Measurements from ENCODE around the gene KCNB1.

Gene KCNB1

GRCh38 chr20:49354673-49355072 is 127.8 kb downstream of the KCNB1 start:
- no peaks in the 10 kb centered on the region for H3K9me3 ChIP-seq (ENCODE audit: control insufficient read depth, insufficient read depth, low read length)
- no peaks in the 10 kb centered on the region for H3K36me3 ChIP-seq (ENCODE audit: control insufficient read depth, low read length)
- H3K27me3 ChIP-seq (ENCODE audit: control insufficient read depth, low read length) = peaks cover 11% of the 10 kb centered on the region
- H3K27ac ChIP-seq (ENCODE audit: low read depth, low read length) = no peak overlapping the region
- no peak overlapping the region for H3K4me2 ChIP-seq (ENCODE audit: low read length)
- no peak for TF ChIP-seq CTCF (IDR thresholded peaks at IDR 0.05; ENCODE audit: low read depth, low read length, poor library complexity, severe bottlenecking)
- TF ChIP-seq EZH2phosphoT487 (IDR thresholded peaks at IDR 0.05; ENCODE audit: borderline replicate concordance, low read length) = no peak
- H3K79me2 ChIP-seq (ENCODE audit: control insufficient read depth, low read length) = no peaks in the 10 kb centered on the region
- H3K9me2 ChIP-seq (replicated peaks; ENCODE audit: control insufficient read depth, low read length) = no peaks in the 10 kb centered on the region
- H4K20me1 ChIP-seq (ENCODE audit: control insufficient read depth, insufficient read depth, low read depth, low read length) = no peaks in the 10 kb centered on the region
- H3F3A ChIP-seq (ENCODE audit: control insufficient read depth, insufficient read depth) = no peaks in the 10 kb centered on the region
- H3K4me3 ChIP-seq (ENCODE audit: low read length) = no peak overlapping the region
- H3K4me1 ChIP-seq (ENCODE audit: control insufficient read depth, low read length) = no peaks in the 10 kb centered on the region

- no peaks in the 10 kb centered on the region for H3F3A ChIP-seq (ENCODE audit: control insufficient read depth, insufficient read depth)
- no peaks in the 10 kb centered on the region for H4K20me1 ChIP-seq (ENCODE audit: control insufficient read depth, insufficient read depth, low read depth, low read length)
- H3K9me2 ChIP-seq (replicated peaks; ENCODE audit: control insufficient read depth, low read length) = no peaks in the 10 kb centered on the region
- H3K9me3 ChIP-seq (ENCODE audit: control insufficient read depth, insufficient read depth, low read length) = no peaks in the 10 kb centered on the region
- H3K79me2 ChIP-seq (ENCODE audit: control insufficient read depth, low read length) = no peaks in the 10 kb centered on the region
- no peak for TF ChIP-seq EZH2phosphoT487 (IDR thresholded peaks at IDR 0.05; ENCODE audit: borderline replicate concordance, low read length)
- TF ChIP-seq CTCF (IDR thresholded peaks at IDR 0.05; ENCODE audit: low read depth, low read length, poor library complexity, severe bottlenecking) = no peak
- H3K36me3 ChIP-seq (ENCODE audit: control insufficient read depth, low read length) = no peaks in the 10 kb centered on the region
- H3K27me3 ChIP-seq (ENCODE audit: control insufficient read depth, low read length) = peaks cover 18% of the 10 kb centered on the region
- H3K4me2 ChIP-seq (ENCODE audit: low read length) = no peak overlapping the region
- H3K27ac ChIP-seq (ENCODE audit: low read depth, low read length) = no peak overlapping the region
- no peaks in the 10 kb centered on the region for H3K4me1 ChIP-seq (ENCODE audit: control insufficient read depth, low read length)
- no peak overlapping the region for H3K4me3 ChIP-seq (ENCODE audit: low read length)
Measured at GRCh38 chr20:49353348-49353747, 129.1 kb downstream of the KCNB1 start.

- Histone ChIP-seq H3K4me2 (ENCODE audit: low read length) (no peak overlapping the region), H3K9me3 (ENCODE audit: control insufficient read depth, insufficient read depth, low read length) (no peaks in the 10 kb centered on the region), H3K4me3 (ENCODE audit: low read length) (no peak overlapping the region), H3K4me1 (ENCODE audit: control insufficient read depth, low read length) (no peaks in the 10 kb centered on the region), H3K27ac (ENCODE audit: low read depth, low read length) (no peak overlapping the region), H3K36me3 (ENCODE audit: control insufficient read depth, low read length) (no peaks in the 10 kb centered on the region), H3F3A (ENCODE audit: control insufficient read depth, insufficient read depth) (no peaks in the 10 kb centered on the region), H3K79me2 (ENCODE audit: control insufficient read depth, low read length) (no peaks in the 10 kb centered on the region), H3K27me3 (ENCODE audit: control insufficient read depth, low read length) (peaks cover 18% of the 10 kb centered on the region), H3K9me2 (replicated peaks; ENCODE audit: control insufficient read depth, low read length) (no peaks in the 10 kb centered on the region), H4K20me1 (ENCODE audit: control insufficient read depth, insufficient read depth, low read depth, low read length) (no peaks in the 10 kb centered on the region)
- TF ChIP-seq CTCF (IDR thresholded peaks at IDR 0.05; ENCODE audit: low read depth, low read length, poor library complexity, severe bottlenecking) (no peak), EZH2phosphoT487 (IDR thresholded peaks at IDR 0.05; ENCODE audit: borderline replicate concordance, low read length) (no peak)
Measured at GRCh38 chr20:49352751-49353150, 129.7 kb downstream of the KCNB1 start.

- H3F3A ChIP-seq (ENCODE audit: control insufficient read depth, insufficient read depth) = no peaks in the 10 kb centered on the region
- H4K20me1 ChIP-seq (ENCODE audit: control insufficient read depth, insufficient read depth, low read depth, low read length) = no peaks in the 10 kb centered on the region
- H3K27ac ChIP-seq (ENCODE audit: low read depth, low read length) = no peak overlapping the region
- H3K9me3 ChIP-seq (ENCODE audit: control insufficient read depth, insufficient read depth, low read length) = no peaks in the 10 kb centered on the region
- no peaks in the 10 kb centered on the region for H3K4me1 ChIP-seq (ENCODE audit: control insufficient read depth, low read length)
- TF ChIP-seq CTCF (IDR thresholded peaks at IDR 0.05; ENCODE audit: low read depth, low read length, poor library complexity, severe bottlenecking) (no peak), EZH2phosphoT487 (IDR thresholded peaks at IDR 0.05; ENCODE audit: borderline replicate concordance, low read length) (no peak)
- H3K36me3 ChIP-seq (ENCODE audit: control insufficient read depth, low read length) = no peaks in the 10 kb centered on the region
- no peaks in the 10 kb centered on the region for H3K79me2 ChIP-seq (ENCODE audit: control insufficient read depth, low read length)
- H3K27me3 ChIP-seq (ENCODE audit: control insufficient read depth, low read length) = peaks cover 15% of the 10 kb centered on the region
- no peak overlapping the region for H3K4me2 ChIP-seq (ENCODE audit: low read length)
- H3K4me3 ChIP-seq (ENCODE audit: low read length) = no peak overlapping the region
- H3K9me2 ChIP-seq (replicated peaks; ENCODE audit: control insufficient read depth, low read length) = no peaks in the 10 kb centered on the region
Measured at GRCh38 chr20:49351775-49352174, 130.7 kb downstream of the KCNB1 start.

Data from DOHH2 (cell line).